Measurements from ENCODE around the gene CTNNBIP1.

The CTNNBIP1 gene

GRCh38 chr1:9852004-9852403 lies 58.1 kb downstream of the CTNNBIP1 start:
- DNase-seq = no peak

GRCh38 chr1:9850442-9851162 lies 59.5 kb downstream of the CTNNBIP1 start:
- peak; percentile 15 for DNase-seq

GRCh38 chr1:9849691-9850441 lies 60.2 kb downstream of the CTNNBIP1 start:
- no peak for DNase-seq

- DNase-seq = no peak
Measured at GRCh38 chr1:9848022-9848421, 62.0 kb downstream of the CTNNBIP1 start.

- DNase-seq = no peak
Measured at GRCh38 chr1:9847269-9847668, 62.8 kb downstream of the CTNNBIP1 start.

GRCh38 chr1:9846611-9847171 lies 63.4 kb downstream of the CTNNBIP1 start:
- no peak for DNase-seq

GRCh38 chr1:9845914-9846313 lies 64.2 kb downstream of the CTNNBIP1 start:
- DNase-seq = no peak

GRCh38 chr1:9844756-9845155 lies 65.3 kb downstream of the CTNNBIP1 start:
- DNase-seq = no peak

GRCh38 chr1:9844106-9844505 lies 66.0 kb downstream of the CTNNBIP1 start:
- no peak for DNase-seq

GRCh38 chr1:9843576-9843945 lies 66.5 kb downstream of the CTNNBIP1 start:
- no peak for DNase-seq

GRCh38 chr1:9842781-9843575 lies 67.1 kb downstream of the CTNNBIP1 start:
- DNase-seq = no peak

GRCh38 chr1:9842073-9842711 lies 67.9 kb downstream of the CTNNBIP1 start:
- DNase-seq = no peak

- no peak for DNase-seq
Measured at GRCh38 chr1:9841460-9841859, 68.6 kb downstream of the CTNNBIP1 start.

- no peak for DNase-seq
Measured at GRCh38 chr1:9840176-9840575, 69.9 kb downstream of the CTNNBIP1 start.

- DNase-seq = no peak
Measured at GRCh38 chr1:9838946-9839345, 71.1 kb downstream of the CTNNBIP1 start.

- DNase-seq = no peak
Measured at GRCh38 chr1:9836632-9836960, 73.5 kb downstream of the CTNNBIP1 start.

- no peak for DNase-seq
Measured at GRCh38 chr1:9835758-9836631, 74.1 kb downstream of the CTNNBIP1 start.

- DNase-seq = no peak
Measured at GRCh38 chr1:9835404-9835757, 74.7 kb downstream of the CTNNBIP1 start.

GRCh38 chr1:9833632-9834031 lies 76.4 kb downstream of the CTNNBIP1 start:
- DNase-seq = no peak

- DNase-seq = no peak
Measured at GRCh38 chr1:9827558-9828185, 82.4 kb downstream of the CTNNBIP1 start.

- DNase-seq = no peak
Measured at GRCh38 chr1:9826616-9827015, 83.5 kb downstream of the CTNNBIP1 start.

GRCh38 chr1:9826087-9826486 lies 84.0 kb downstream of the CTNNBIP1 start:
- no peak for DNase-seq
